Neural cell (in vitro differentiated cells): ENCODE data around the gene NFYC. TPM values are rescaled to one million over a fixed set of nuclear protein-coding genes. Genes with fewer than 3 reads are reported as not detected.

ENCODE experiments used
- H2AFZ ChIP-seq: fragments of 200-600, 300-800 bp; sonication (generic), shearing (Covaris generic); 2 replicates; pipeline ENCODE4 v1.6.0; 2014; ENCODE audit warnings: low read depth, mild to moderate bottlenecking, antibody characterized with exemption, low read length, moderate library complexity
- H3F3A ChIP-seq: fragments of 200-600 bp; shearing (Covaris generic); 2 replicates; pipeline ENCODE4 v1.6.1; 2016; ENCODE audit warnings: mild to moderate bottlenecking, moderate library complexity, mixed read lengths, antibody characterized with exemption, low read length; ENCODE audit not compliant: insufficient read depth, poor library complexity, severe bottlenecking
- H3K27ac ChIP-seq: fragments of 200-600, 300-800 bp; sonication (generic), shearing (Covaris generic); 2 replicates; pipeline ENCODE4 v1.5.1; 2014; ENCODE audit warnings: mild to moderate bottlenecking, low read length, moderate library complexity
- H3K27me3 ChIP-seq: fragments of 300-800, 200-600 bp; sonication (generic), shearing (Covaris generic); 2 replicates; pipeline ENCODE4 v1.6.0; 2014; ENCODE audit warnings: mild to moderate bottlenecking, low read depth, low read length, moderate library complexity; ENCODE audit not compliant: insufficient read depth
- H3K36me3 ChIP-seq: fragments of 300-800, 200-600 bp; sonication (generic), shearing (Covaris generic); 2 replicates; pipeline ENCODE4 v1.5.1; 2014; ENCODE audit warnings: mild to moderate bottlenecking, antibody characterized with exemption, low read length, moderate library complexity; ENCODE audit not compliant: insufficient read depth
- H3K4me2 ChIP-seq: fragments of 300-800, 200-600 bp; sonication (generic), shearing (Covaris generic); 2 replicates; pipeline ENCODE4 v1.6.0; 2014; ENCODE audit warnings: mild to moderate bottlenecking, low read length
- H3K4me3 ChIP-seq: fragments of 300-800, 200-600 bp; sonication (generic), shearing (Covaris generic); 2 replicates; pipeline ENCODE4 v1.5.1; 2014; ENCODE audit warnings: mild to moderate bottlenecking, low read length, moderate library complexity
- H3K79me2 ChIP-seq: fragments of 200-600 bp; shearing (Covaris generic); replicated peaks from 2 replicates; pipeline ENCODE4 v1.6.0; 2014; ENCODE audit warnings: mild to moderate bottlenecking, low read length, moderate library complexity; ENCODE audit not compliant: insufficient read depth
- H3K9ac ChIP-seq: fragments of 300-800, 200-600 bp; sonication (generic), shearing (Covaris generic); 2 replicates; pipeline ENCODE4 v1.6.1; 2016; ENCODE audit warnings: mild to moderate bottlenecking, low read length, mixed read lengths
- H3K9me2 ChIP-seq: fragments of 200-600 bp; shearing (Covaris generic); 2 replicates; pipeline ENCODE4 v1.6.1; 2016; ENCODE audit warnings: mild to moderate bottlenecking, low read length, mixed read lengths; ENCODE audit not compliant: insufficient read depth
- H3K9me3 ChIP-seq: fragments of 200-600, 300-800 bp; sonication (generic), shearing (Covaris generic); 2 replicates; pipeline ENCODE4 v1.6.1; 2016; ENCODE audit warnings: mild to moderate bottlenecking, mixed run types, low read length, moderate library complexity, mixed read lengths
- H4K20me1 ChIP-seq: fragments of 200-600 bp; shearing (Covaris generic); 2 replicates; pipeline ENCODE4 v1.6.1; 2016; ENCODE audit warnings: mild to moderate bottlenecking, mixed run types; ENCODE audit not compliant: insufficient read depth
- EP300 ChIP-seq: fragments of 450-650 bp; conservative IDR thresholded peaks from 2 replicates; pipeline ENCODE4 v1.6.1; 2014; ENCODE audit warnings: antibody characterized with exemption, mild to moderate bottlenecking, moderate library complexity; ENCODE audit not compliant: poor library complexity, severe bottlenecking
- EZH2 ChIP-seq: fragments of 200-600, 300-800 bp; shearing (Covaris generic), sonication (generic); IDR thresholded peaks from 2 replicates; pipeline ENCODE4 v1.6.1; 2014; ENCODE audit warnings: antibody characterized with exemption, low read length, borderline replicate concordance, mild to moderate bottlenecking; ENCODE audit not compliant: insufficient read depth, poor library complexity, severe bottlenecking
- MXI1 ChIP-seq: fragments of 450-650 bp; conservative IDR thresholded peaks from 2 replicates; pipeline ENCODE4 v1.6.1; 2014; ENCODE audit warnings: antibody characterized with exemption, mild to moderate bottlenecking; ENCODE audit not compliant: poor library complexity, severe bottlenecking
- POLR2AphosphoS5 ChIP-seq: IDR thresholded peaks from 2 replicates; pipeline ENCODE4 v1.6.1; 2012
- RAD21 ChIP-seq: fragments of 450-650 bp; conservative IDR thresholded peaks from 2 replicates; pipeline ENCODE4 v1.6.1; 2014; ENCODE audit warnings: antibody characterized with exemption, mild to moderate bottlenecking, moderate library complexity
- SMC3 ChIP-seq: fragments of 450-650 bp; conservative IDR thresholded peaks from 2 replicates; pipeline ENCODE4 v1.6.1; 2014; ENCODE audit warnings: antibody characterized with exemption, mild to moderate bottlenecking, moderate library complexity; ENCODE audit not compliant: poor library complexity
- TAF1 ChIP-seq: IDR thresholded peaks from 2 replicates; pipeline ENCODE4 v1.6.1; 2012; ENCODE audit warnings: low read depth
- polyA plus RNA-seq: library from polyadenylated mRNA; depleted of rRNA; stranded (reverse); fragments of >200 nt; gene quantifications from 2 replicates; pipeline ENCODE4 v1.2.3, GENCODE V29; 2014
- TF ChIP-seq, protein P1 (sequence below): IDR thresholded peaks from 2 replicates; pipeline ENCODE4 v1.6.1; 2012; ENCODE audit warnings: borderline replicate concordance
- TF ChIP-seq, protein P2 (sequence below): fragments of 450-650 bp; IDR thresholded peaks from 2 replicates; pipeline ENCODE4 v1.5.1; 2014; ENCODE audit warnings: antibody characterized with exemption, mild to moderate bottlenecking, moderate library complexity; ENCODE audit not compliant: poor library complexity, severe bottlenecking

The NFYC gene
- polyA plus RNA-seq, 1 donor from 2014 or later: 66.0 TPM

DNA sequence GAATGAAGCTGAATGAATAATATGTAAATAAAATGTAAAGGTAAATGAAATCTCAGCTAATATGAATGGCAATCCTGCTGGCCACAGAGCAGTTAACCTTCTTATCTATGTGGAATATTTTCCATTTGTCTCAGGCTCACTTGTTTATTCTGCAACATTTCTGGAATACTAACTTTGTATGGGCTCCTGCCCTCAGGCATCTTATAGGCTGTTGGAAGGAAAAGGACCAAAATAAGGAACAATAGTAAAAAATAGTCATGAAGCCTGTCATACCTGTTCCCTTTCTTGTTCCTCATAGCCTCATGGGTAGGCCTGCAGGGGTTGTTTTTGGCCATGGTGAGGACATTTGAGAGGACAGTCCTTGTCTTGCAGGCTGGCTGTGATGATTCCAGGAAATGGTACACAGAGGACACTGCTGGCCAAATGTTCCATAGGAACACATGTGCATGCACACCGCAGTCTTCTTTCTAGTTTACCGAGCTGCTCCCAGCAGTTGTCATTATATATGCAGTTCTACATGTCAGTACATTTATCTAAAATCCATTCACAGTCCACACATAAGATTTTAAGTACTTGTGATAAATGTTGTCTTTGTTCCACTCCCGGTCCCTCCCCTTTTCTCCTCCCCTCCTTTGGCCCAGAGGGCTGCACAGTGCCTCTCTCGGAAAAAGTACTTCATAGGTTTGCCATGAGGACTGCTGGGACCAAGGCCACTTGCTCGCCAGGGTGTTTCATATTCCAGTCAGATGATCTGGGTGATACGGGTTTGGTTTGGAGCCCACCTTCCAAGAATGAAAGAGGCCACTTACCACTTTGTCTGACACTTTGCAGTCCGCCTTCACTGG is 76.9 kb downstream of the NFYC start:
- H4K20me1 ChIP-seq: no peaks in the 10 kb centered on the region
- H3K27me3 ChIP-seq: no peaks in the 10 kb centered on the region
- no peak overlapping the region for H3K4me3 ChIP-seq
- no peaks in the 10 kb centered on the region for H3K9me2 ChIP-seq
- H2AFZ ChIP-seq: no peak overlapping the region
- no peak overlapping the region for H3K4me2 ChIP-seq
- H3K79me2 ChIP-seq: no peaks in the 10 kb centered on the region
- H3K9me3 ChIP-seq: no peaks in the 10 kb centered on the region
- H3K36me3 ChIP-seq: peaks cover 10% of the 10 kb centered on the region
- no peaks in the 10 kb centered on the region for H3F3A ChIP-seq
- H3K9ac ChIP-seq: no peak overlapping the region
- no peak overlapping the region for H3K27ac ChIP-seq
- TF ChIP-seq RAD21 (no peak), EZH2 (no peak), MXI1 (no peak), SMC3 (no peak), EP300 (no peak), TAF1 (no peak), POLR2AphosphoS5 (no peak)
- TF ChIP-seq, protein P1, sequence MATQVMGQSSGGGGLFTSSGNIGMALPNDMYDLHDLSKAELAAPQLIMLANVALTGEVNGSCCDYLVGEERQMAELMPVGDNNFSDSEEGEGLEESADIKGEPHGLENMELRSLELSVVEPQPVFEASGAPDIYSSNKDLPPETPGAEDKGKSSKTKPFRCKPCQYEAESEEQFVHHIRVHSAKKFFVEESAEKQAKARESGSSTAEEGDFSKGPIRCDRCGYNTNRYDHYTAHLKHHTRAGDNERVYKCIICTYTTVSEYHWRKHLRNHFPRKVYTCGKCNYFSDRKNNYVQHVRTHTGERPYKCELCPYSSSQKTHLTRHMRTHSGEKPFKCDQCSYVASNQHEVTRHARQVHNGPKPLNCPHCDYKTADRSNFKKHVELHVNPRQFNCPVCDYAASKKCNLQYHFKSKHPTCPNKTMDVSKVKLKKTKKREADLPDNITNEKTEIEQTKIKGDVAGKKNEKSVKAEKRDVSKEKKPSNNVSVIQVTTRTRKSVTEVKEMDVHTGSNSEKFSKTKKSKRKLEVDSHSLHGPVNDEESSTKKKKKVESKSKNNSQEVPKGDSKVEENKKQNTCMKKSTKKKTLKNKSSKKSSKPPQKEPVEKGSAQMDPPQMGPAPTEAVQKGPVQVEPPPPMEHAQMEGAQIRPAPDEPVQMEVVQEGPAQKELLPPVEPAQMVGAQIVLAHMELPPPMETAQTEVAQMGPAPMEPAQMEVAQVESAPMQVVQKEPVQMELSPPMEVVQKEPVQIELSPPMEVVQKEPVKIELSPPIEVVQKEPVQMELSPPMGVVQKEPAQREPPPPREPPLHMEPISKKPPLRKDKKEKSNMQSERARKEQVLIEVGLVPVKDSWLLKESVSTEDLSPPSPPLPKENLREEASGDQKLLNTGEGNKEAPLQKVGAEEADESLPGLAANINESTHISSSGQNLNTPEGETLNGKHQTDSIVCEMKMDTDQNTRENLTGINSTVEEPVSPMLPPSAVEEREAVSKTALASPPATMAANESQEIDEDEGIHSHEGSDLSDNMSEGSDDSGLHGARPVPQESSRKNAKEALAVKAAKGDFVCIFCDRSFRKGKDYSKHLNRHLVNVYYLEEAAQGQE: no peak
- TF ChIP-seq, protein P2, sequence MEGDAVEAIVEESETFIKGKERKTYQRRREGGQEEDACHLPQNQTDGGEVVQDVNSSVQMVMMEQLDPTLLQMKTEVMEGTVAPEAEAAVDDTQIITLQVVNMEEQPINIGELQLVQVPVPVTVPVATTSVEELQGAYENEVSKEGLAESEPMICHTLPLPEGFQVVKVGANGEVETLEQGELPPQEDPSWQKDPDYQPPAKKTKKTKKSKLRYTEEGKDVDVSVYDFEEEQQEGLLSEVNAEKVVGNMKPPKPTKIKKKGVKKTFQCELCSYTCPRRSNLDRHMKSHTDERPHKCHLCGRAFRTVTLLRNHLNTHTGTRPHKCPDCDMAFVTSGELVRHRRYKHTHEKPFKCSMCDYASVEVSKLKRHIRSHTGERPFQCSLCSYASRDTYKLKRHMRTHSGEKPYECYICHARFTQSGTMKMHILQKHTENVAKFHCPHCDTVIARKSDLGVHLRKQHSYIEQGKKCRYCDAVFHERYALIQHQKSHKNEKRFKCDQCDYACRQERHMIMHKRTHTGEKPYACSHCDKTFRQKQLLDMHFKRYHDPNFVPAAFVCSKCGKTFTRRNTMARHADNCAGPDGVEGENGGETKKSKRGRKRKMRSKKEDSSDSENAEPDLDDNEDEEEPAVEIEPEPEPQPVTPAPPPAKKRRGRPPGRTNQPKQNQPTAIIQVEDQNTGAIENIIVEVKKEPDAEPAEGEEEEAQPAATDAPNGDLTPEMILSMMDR: no peak

DNA sequence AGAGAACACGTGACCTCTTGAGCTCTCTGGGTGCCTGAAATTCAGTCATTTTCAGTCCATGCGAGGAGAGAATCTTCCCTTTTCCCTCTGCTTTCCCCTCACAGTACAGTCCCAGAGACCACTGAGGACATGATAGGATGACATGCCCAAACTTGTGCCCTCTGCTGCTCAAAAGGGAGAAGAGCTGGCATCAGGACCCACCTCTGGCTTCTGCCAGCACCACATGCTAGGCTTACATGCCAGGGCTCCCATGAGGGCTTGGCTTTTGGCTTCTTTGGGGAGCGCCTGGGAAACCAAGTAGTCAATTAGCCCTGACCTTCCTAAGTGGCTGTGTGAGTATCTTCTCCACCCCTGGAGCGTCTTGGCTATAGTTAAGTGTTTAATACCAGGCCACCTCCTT is 78.3 kb downstream of the NFYC start:
- Histone ChIP-seq H3K4me3 (no peak overlapping the region), H4K20me1 (no peaks in the 10 kb centered on the region), H3F3A (no peaks in the 10 kb centered on the region), H3K9me3 (no peaks in the 10 kb centered on the region), H3K36me3 (peaks cover 5% of the 10 kb centered on the region), H3K27me3 (no peaks in the 10 kb centered on the region), H3K4me2 (no peak overlapping the region), H3K27ac (no peak overlapping the region), H3K9ac (no peak overlapping the region), H3K79me2 (no peaks in the 10 kb centered on the region), H3K9me2 (no peaks in the 10 kb centered on the region), H2AFZ (no peak overlapping the region)
- no peak for TF ChIP-seq EP300
- no peak for TF ChIP-seq RAD21
- TF ChIP-seq EZH2: no peak
- TF ChIP-seq, protein P2: no peak
- no peak for TF ChIP-seq POLR2AphosphoS5
- TF ChIP-seq TAF1: no peak
- TF ChIP-seq MXI1: no peak
- TF ChIP-seq SMC3: no peak
- TF ChIP-seq, protein P1: no peak
